Measurements from ENCODE around the gene TNN.
A peak's percentile ranks its signal among the peaks of the same experiment; 100 is the strongest.

Gene TNN

DNA sequence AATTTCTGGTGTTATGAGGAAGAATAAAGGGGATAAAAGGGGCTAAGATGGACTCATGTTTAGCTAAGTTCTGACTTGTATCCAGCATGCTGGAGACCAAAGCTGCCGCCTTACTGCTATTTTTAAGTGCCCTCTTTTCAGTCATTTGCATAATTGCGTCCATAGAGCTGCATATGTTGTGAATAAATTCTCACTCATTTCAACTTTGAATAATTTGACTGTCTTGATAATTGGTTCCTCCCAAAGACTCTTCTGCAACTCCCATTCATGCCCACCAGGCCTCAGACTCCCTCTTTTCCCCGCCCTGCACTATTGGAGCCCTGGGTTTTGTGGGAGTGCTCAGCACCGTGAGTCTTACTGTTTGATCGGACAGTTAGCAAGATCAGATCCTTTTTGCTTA, 79.9 kb downstream of the TNN start:
- no peak for DNase-seq (ENCODE audit: low read depth in 2 of 2)

- DNase-seq (ENCODE audit: low read depth in 2 of 2), result no peak
Observed at GRCh38 chr1:175148068-175148467, 80.4 kb downstream of the TNN start.

DNA sequence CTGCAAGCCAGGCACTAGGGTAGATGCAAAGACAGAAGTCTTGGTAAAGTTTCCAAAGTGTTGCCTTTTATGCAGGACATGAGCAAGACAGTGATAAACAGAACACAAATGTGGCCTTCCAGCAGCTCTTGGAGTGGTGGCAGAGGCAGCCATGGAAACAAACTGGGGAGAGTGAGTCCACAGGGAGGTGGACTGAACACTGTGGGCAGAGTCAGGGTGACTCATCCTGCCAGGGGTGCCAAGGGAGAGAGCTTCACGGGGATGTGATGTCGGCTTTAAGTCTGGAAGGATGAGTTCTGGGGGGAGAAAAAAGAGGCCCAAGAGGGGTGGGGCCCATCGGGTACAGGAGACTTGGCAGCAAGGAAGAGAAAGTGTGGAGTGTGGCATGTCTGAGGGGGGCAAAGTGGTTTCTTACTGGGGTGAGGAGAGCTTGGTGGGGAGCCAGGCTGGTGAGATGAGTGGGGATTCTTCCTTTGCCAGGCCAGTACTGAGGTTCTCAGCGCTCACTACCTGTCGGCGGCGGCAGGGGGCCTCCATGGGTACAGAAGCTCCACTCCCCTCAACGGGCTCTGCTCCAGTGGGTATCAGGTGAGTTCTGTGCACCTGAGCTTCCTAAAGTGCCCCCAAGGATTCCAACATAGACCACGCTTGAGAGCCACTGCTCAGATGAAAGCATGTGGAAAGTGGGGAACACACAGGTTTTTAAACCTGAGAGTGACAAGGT, 83.1 kb downstream of the TNN start:
- no peak for DNase-seq (ENCODE audit: low read depth in 2 of 2)

- DNase-seq (ENCODE audit: low read depth in 2 of 2), result peak; percentile 23 to 25
Observed at GRCh38 chr1:175152006-175152652, 84.5 kb downstream of the TNN start.

GRCh38 chr1:175154629-175155472, 87.2 kb downstream of the TNN start:
- DNase-seq (ENCODE audit: low read depth in 2 of 2), result peak; percentile 41 to 52

DNA sequence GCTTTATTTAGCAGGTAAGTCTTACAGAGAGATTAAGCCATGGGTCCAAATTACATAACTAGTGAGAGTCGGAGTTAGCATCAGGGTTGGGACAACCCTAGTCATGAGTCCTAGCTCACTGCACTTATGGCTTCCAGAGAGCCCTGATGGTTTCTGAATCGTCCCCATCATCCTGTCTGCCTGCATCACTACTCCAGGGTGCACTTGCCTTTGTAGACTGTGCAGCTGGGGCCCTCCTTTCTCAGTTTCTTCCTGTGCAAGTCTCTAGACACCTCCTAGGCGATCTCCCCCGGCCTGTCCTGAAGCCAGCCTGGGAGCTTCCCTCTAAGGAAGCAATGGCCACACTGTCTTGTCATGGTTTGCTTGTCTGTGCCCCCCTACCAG, 87.8 kb downstream of the TNN start:
- no peak for DNase-seq (ENCODE audit: low read depth in 2 of 2)

GRCh38 chr1:175155936-175156335, 88.3 kb downstream of the TNN start:
- no peak for DNase-seq (ENCODE audit: low read depth in 2 of 2)

DNA sequence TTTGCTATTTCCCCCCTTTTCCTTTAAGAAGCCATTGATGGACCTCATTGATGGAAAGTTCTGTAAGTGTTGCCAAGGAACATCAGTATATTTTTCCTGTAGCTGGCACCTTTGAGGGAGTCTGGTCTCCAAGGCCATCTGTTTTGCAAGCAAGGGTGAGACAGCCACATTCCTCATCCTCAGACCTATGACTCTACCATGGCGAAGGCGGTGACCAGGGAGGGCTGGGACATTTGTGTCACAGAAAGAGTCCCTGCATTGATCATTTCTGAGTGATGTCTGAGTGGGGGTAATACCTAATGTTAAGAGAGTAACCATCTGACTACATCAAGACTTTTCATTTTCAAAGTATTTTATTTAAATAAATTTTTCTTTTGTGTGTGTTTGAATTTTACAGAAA, 89.6 kb downstream of the TNN start:
- DNase-seq (ENCODE audit: low read depth in 2 of 2), result no peak

DNA sequence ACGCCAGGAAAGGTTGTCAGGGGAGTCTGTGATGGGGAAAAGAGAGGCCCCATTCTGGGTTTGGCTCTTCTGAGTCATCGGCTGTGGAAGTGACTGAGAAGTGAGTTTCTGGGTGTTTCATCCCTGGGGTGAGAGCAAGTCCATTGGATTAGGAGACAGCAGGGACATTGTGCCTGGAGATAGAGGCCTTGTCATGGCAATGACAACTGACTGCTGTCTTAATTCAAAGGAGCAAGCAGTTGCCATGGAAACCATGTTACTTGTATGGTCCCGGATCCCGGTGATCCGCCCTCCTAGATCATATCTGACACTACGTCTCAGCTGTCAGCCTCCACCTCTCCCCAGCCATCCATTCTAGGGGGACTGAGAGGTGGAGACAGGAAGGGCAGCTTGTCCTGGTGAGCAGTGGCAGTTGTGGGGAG, 90.5 kb downstream of the TNN start:
- DNase-seq (ENCODE audit: low read depth in 2 of 2), result no peak

DNA sequence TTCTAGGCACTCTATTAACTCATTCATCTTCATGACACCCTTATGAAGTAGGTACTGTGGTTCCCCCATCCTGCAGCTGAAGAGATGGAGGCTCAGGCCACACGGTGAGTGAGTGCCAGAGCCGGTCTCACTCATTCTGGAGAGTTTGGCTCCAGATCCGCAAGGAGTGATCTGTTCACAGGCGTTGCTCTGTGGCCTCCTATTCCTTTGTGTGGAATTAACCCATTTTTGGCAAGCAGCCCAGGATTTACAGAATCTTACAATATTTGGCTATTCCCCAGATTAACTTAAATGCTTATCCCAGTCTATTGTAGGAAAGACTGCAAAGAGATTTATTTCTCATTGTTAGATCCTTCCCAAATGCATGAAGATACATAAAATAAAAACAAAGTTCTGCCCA, 95.3 kb downstream of the TNN start:
- no peak for DNase-seq (ENCODE audit: low read depth in 2 of 2)

GRCh38 chr1:175163702-175164101, 96.1 kb downstream of the TNN start:
- DNase-seq (ENCODE audit: low read depth in 2 of 2), result no peak

DNA sequence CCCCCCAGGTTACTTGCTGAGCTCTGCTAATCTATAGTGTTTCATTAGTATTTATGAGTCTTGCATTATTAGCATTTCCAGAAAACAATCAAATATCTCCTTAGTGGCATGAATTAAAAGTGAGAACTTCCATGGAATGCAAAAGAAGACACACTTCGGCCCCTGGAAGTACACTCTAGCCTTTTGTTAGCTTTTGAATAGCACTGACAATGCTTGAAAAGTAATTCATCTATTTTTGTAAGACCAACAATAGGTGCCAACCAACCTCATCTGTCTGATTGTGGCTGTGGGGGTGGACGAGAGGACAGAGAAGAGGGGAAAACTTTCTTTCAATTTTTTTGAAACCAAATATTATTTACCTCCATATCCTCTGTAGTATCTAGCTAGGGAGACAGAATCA, 97.1 kb downstream of the TNN start:
- DNase-seq (ENCODE audit: low read depth in 2 of 2), result no peak

- no peak for DNase-seq (ENCODE audit: low read depth in 2 of 2)
Observed at GRCh38 chr1:175166746-175167145, 99.1 kb downstream of the TNN start.

- DNase-seq (ENCODE audit: low read depth in 2 of 2), result no peak
Observed at GRCh38 chr1:175167861-175168260, 100.2 kb downstream of the TNN start.

DNA sequence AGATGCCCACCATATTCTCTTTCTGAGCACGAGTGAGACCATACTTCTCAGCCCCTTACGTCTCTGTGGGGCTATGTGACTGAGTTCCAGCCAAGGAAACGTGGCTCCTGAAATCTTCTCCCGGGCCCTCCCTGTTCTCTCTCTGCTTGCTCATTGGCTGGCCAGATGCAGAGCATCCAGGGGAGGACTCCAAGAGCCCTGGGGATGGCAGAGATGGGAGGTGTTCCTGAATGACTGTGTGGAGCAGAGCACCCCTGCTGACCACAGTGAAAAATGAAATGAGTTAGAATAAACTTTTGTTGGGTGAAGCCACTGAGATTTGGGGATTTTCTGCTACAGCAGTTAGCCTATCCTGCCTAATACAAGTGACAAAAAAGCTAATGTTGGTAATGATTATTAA, 101.1 kb downstream of the TNN start:
- DNase-seq (ENCODE audit: low read depth in 2 of 2), result no peak

- no peak for DNase-seq (ENCODE audit: low read depth in 2 of 2)
Observed at GRCh38 chr1:175169286-175170018, 101.8 kb downstream of the TNN start.

GRCh38 chr1:175171036-175171913, 103.6 kb downstream of the TNN start:
- no peak for DNase-seq (ENCODE audit: low read depth in 2 of 2)

DNA sequence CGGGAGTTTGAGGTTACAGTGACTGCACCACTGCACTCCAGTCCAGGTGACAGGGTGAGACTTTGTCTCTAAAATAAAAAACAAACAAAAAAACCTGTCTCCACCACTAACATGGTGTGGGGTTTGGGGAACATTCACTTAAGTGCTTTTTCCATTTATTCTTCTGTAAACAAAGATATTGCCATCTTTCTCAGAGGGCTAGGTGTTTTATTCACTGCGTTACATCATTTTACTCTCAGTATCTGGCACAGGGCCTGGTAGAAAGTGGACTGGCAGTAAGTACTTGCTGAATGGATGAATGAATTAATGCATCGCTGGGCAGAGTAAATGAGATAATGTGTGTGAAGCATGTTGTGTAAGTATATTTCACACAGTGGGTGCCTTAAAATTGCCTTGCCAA, 104.9 kb downstream of the TNN start:
- no peak for DNase-seq (ENCODE audit: low read depth in 2 of 2)

GRCh38 chr1:175173531-175173930, 105.9 kb downstream of the TNN start:
- DNase-seq (ENCODE audit: low read depth in 2 of 2), result no peak

DNA sequence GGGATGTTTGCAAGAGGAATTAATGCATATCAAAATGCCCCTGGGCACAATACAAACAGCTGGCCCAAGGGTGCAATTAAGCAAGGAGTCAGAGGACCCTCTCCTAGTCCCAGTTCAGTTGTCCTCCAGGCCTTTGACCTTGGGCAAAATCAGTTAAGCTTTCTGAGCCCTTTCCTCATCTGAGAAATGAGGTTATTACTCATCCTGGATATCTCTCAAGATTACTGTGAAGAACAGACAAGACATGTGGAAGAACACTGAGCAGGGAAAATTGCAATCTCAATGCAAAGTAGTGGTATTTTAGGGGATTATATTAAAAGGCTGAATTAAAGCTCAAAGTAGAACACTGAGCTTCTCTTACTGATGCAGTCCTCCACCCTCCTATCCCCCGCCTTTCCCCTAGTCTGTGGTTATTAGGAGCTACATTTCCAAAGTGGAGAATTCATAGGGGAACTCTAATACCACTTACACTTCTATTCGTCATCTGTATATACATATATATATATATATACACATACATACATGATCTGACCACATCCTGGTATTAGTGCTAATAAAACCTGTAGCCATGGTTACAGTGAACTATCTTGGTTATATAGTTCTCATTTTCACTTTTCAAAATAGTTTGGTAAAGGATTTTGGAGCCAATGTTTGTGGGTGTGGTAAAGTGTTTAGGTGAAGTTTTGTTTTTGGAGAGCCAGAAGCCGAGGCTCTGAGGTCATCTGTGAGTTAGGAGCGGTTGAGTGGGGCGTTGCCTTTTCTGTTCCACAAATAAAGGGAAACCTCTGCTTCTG, 106.9 kb downstream of the TNN start:
- DNase-seq (ENCODE audit: low read depth in 2 of 2), result no peak

All from stimulated activated CD8-positive, alpha-beta memory T cell treated with anti-CD3 and anti-CD28 coated beads, Interleukin-15, amount 100 ng/mL, for 4 hours (primary cell).